Hepatocyte (in vitro differentiated cells): ENCODE data around the gene LYRM9. TPM values are rescaled to one million over a fixed set of nuclear protein-coding genes. Genes with fewer than 3 reads are reported as not detected.
"Not testable (repeated sequence)": the region's sequence is repeated elsewhere in the genome, so short reads cannot be mapped to it uniquely, and the experiment has no call there.

Experiments
- DNase-seq: peaks from one replicate; pipeline ENCODE4 v3.0.0-alpha.2; 2016; ENCODE audit warnings: low spot score
- H2AFZ ChIP-seq: fragments of 200-600 bp; sonication (generic); 2 replicates; pipeline ENCODE4 v1.6.0; 2016; ENCODE audit warnings: antibody characterized with exemption, mild to moderate bottlenecking
- H3K27ac ChIP-seq: fragments of 200-600 bp; sonication (generic); 2 replicates; pipeline ENCODE4 v1.5.1; 2016; ENCODE audit warnings: mild to moderate bottlenecking
- H3K27me3 ChIP-seq: fragments of 200-600 bp; sonication (generic); 2 replicates; pipeline ENCODE4 v1.6.1; 2016
- H3K36me3 ChIP-seq: fragments of 200-600 bp; sonication (generic); replicated peaks from 2 replicates; pipeline ENCODE4 v1.5.1; 2016; ENCODE audit warnings: low read depth; ENCODE audit not compliant: insufficient read depth
- H3K4me1 ChIP-seq: fragments of 200-600 bp; sonication (generic); 2 replicates; pipeline ENCODE4 v1.5.1; 2016; ENCODE audit warnings: mild to moderate bottlenecking, moderate library complexity; ENCODE audit not compliant: insufficient read depth
- H3K4me2 ChIP-seq: fragments of 200-600 bp; sonication (generic); 2 replicates; pipeline ENCODE4 v1.6.0; 2016
- H3K4me3 ChIP-seq: fragments of 200-600 bp; sonication (generic); 2 replicates; pipeline ENCODE4 v1.5.1; 2016; ENCODE audit warnings: mild to moderate bottlenecking
- H3K79me2 ChIP-seq: fragments of 200-600 bp; sonication (generic); 2 replicates; pipeline ENCODE4 v1.6.0; 2017; ENCODE audit warnings: mild to moderate bottlenecking
- H3K9me2 ChIP-seq: fragments of 200-600 bp; sonication (generic); replicated peaks from 2 replicates; pipeline ENCODE4 v1.6.0; 2017; ENCODE audit warnings: mild to moderate bottlenecking; ENCODE audit not compliant: insufficient read depth
- H3K9me3 ChIP-seq: fragments of 200-600 bp; sonication (generic); 2 replicates; pipeline ENCODE4 v1.5.1; 2016; ENCODE audit warnings: low read depth, mild to moderate bottlenecking
- H4K20me1 ChIP-seq: fragments of 200-600 bp; sonication (generic); 2 replicates; pipeline ENCODE4 v1.6.0; 2016; ENCODE audit warnings: mild to moderate bottlenecking; ENCODE audit not compliant: insufficient read depth, poor library complexity, severe bottlenecking
- EZH2 ChIP-seq: fragments of 200-600 bp; sonication (generic); IDR thresholded peaks from 2 replicates; pipeline ENCODE4 v1.6.1; 2016; ENCODE audit warnings: antibody characterized with exemption, mild to moderate bottlenecking, borderline replicate concordance
- EZH2phosphoT487 ChIP-seq: fragments of 200-600 bp; sonication (generic); IDR thresholded peaks from one replicate; pipeline ENCODE4 v1.6.1; 2018; ENCODE audit warnings: antibody characterized with exemption, mild to moderate bottlenecking, low read depth, moderate library complexity; ENCODE audit not compliant: unreplicated experiment, severe bottlenecking
- WGBS: methylation state at CpG from one replicate; pipeline ENCODE4 v1.1.6; 2016; ENCODE audit warnings: low lambda C conversion rate; ENCODE audit errors: missing lambda C conversion rate; 5-methylcytosine and 5-hydroxymethylcytosine counted together
- polyA plus RNA-seq: library from polyadenylated mRNA; unstranded; fragments of >200 nt; fragmentation: Nextera tagmentation; extraction: Ambion mirVana; gene quantifications from 2 replicates; pipeline ENCODE4 v1.2.1, GENCODE V29; 2016
- total RNA-seq: library from RNA; depleted of rRNA; stranded (reverse); fragments of >200 nt; gene quantifications from 2 replicates; pipeline ENCODE4 v1.2.3, GENCODE V29; 2014
- TF ChIP-seq, protein P1 (sequence below): fragments of 200-600 bp; sonication (generic); IDR thresholded peaks from 2 replicates; pipeline ENCODE4 v1.5.1; 2016; ENCODE audit warnings: antibody characterized with exemption, mild to moderate bottlenecking; ENCODE audit not compliant: poor library complexity

The LYRM9 gene
- total and polyA plus RNA-seq, 2 experiments from 2014 or later, result 10.5 to 12.2 TPM

DNA sequence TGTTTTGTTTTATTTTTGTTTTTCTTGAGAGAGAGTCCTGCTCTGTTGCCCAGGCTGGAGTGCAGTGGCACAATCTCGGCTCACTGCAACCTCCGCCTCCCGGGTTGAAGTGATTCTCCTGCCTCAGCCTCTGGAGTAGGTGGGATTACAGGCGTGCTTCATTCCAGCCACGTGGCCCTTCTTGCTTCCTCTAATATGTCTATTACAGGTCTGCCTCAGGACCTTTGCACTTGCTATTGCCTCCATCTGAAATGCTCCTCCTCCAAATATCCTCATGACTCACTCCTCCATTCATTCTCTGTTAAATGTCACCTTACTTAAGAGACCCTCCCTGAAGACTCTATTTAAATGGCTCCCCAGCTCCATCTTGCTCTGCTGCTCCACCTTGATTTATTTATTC, 39.0 kb downstream of the LYRM9 start:
- Histone ChIP-seq H3K4me1 (no peaks in the 10 kb centered on the region), H3K4me2 (no peak overlapping the region), H3K27me3 (no peaks in the 10 kb centered on the region), H3K4me3 (no peak overlapping the region), H2AFZ (no peak overlapping the region), H4K20me1 (no peaks in the 10 kb centered on the region), H3K9me2 (no peaks in the 10 kb centered on the region), H3K36me3 (no peaks in the 10 kb centered on the region), H3K79me2 (no peaks in the 10 kb centered on the region), H3K27ac (no peak overlapping the region), H3K9me3 (no peaks in the 10 kb centered on the region)
- TF ChIP-seq EZH2, result no peak
- DNase-seq, result no peak
- 93% methylated on average over 5 of the region's 5 CpGs for WGBS

DNA sequence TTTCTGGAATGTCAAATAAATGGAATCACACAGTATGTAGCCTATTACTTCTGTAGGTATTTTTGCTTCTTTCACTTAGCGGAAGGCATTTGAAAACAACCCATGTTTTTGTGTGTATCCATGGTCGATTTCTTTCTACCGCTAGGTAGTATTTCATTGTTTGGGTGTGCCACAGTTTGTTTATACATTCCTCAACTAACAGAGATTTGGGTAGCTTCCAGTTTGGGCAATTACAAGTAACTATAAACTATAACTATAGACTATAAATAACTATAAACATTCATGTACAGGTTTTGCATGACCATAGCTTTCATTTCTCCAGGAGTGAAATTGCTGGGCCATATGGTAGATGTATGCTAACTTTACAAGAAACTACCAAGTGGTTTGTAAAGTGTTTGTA, 40.1 kb downstream of the LYRM9 start:
- Histone ChIP-seq H3K4me3 (no peak overlapping the region), H3K4me1 (no peaks in the 10 kb centered on the region), H3K27ac (peak overlapping the region; percentile 9), H2AFZ (no peak overlapping the region), H4K20me1 (no peaks in the 10 kb centered on the region), H3K36me3 (no peaks in the 10 kb centered on the region), H3K79me2 (no peaks in the 10 kb centered on the region), H3K9me2 (no peaks in the 10 kb centered on the region), H3K4me2 (no peak overlapping the region), H3K27me3 (no peaks in the 10 kb centered on the region), H3K9me3 (no peaks in the 10 kb centered on the region)
- TF ChIP-seq EZH2, result no peak
- DNase-seq, result no peak
- 67% methylated on average over 3 of the region's 3 CpGs for WGBS

DNA sequence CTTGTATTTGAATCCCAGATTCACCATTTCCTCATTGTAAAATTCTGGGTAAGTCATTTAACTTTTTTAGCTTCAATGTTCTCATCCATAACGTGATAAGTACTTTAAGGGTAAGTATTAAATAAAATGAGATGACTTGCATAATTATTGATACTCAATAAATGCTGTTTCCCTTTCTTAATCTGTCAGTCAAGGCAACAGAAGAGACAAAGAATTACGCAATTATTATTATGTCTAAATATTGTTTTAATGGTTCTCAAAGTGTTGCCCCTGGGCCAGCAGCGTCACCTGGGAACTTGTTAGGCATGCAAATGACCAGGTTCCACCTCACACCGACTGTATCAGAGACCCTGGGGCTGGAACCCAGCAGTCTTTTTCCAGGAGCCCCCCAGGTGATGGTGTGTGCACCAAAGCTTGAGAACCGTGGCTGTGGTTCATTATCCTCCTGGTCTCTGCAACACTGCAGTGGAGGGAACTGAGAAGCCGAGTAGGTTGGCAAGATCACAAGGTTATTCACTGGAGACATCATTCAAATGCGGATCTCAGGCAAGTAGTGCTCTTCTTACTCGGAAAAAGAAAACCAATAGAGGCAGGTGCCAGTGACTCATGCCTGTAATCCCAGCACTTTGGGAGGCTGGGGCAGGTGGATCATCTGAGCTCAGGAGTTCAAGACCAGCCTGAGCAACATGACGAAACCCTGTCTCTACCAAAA, 43.5 kb downstream of the LYRM9 start:
- 82% methylated on average over 9 of the region's 9 CpGs for WGBS

DNA sequence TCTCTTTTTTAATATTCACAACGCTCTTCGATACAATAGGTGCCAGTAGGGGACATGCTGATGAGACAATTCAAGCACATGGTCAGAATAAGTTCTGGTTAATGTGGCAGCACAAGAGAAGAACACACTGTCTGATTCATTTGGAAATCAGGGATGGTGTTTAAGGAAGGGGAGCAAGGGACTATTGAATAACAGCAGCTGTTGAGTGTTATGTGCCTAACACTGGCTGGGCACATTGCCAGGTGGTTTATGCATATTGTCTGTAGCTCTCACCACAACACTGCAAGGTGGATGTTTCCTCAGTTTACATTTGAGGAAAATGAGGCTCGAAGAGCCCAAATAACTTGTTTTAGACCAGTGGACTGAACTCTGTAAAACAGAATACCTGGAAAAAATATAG, 44.2 kb downstream of the LYRM9 start:
- DNase-seq, result no peak
- no peaks in the 10 kb centered on the region for H3K36me3 ChIP-seq
- no peaks in the 10 kb centered on the region for H4K20me1 ChIP-seq
- 86% methylated on average over 3 of the region's 3 CpGs for WGBS
- H3K9me3 ChIP-seq, result no peaks in the 10 kb centered on the region
- TF ChIP-seq EZH2phosphoT487 (no peak), EZH2 (no peak)
- TF ChIP-seq, protein P1, sequence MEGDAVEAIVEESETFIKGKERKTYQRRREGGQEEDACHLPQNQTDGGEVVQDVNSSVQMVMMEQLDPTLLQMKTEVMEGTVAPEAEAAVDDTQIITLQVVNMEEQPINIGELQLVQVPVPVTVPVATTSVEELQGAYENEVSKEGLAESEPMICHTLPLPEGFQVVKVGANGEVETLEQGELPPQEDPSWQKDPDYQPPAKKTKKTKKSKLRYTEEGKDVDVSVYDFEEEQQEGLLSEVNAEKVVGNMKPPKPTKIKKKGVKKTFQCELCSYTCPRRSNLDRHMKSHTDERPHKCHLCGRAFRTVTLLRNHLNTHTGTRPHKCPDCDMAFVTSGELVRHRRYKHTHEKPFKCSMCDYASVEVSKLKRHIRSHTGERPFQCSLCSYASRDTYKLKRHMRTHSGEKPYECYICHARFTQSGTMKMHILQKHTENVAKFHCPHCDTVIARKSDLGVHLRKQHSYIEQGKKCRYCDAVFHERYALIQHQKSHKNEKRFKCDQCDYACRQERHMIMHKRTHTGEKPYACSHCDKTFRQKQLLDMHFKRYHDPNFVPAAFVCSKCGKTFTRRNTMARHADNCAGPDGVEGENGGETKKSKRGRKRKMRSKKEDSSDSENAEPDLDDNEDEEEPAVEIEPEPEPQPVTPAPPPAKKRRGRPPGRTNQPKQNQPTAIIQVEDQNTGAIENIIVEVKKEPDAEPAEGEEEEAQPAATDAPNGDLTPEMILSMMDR, result no peak
- no peak overlapping the region for H3K4me3 ChIP-seq
- H3K27me3 ChIP-seq, result no peaks in the 10 kb centered on the region
- no peak overlapping the region for H3K4me2 ChIP-seq
- no peak overlapping the region for H3K27ac ChIP-seq
- no peaks in the 10 kb centered on the region for H3K9me2 ChIP-seq
- H2AFZ ChIP-seq, result no peak overlapping the region
- H3K4me1 ChIP-seq, result no peaks in the 10 kb centered on the region
- H3K79me2 ChIP-seq, result no peaks in the 10 kb centered on the region

More for the DNA sequence above, 43.5 kb downstream of the LYRM9 start:
- H3K9me3 ChIP-seq, result no peaks in the 10 kb centered on the region
- TF ChIP-seq EZH2 (no peak), EZH2phosphoT487 (no peak)
- TF ChIP-seq, protein P1, result no peak
- no peak for DNase-seq
- H2AFZ ChIP-seq, result no peak overlapping the region
- no peaks in the 10 kb centered on the region for H4K20me1 ChIP-seq
- H3K4me1 ChIP-seq, result no peaks in the 10 kb centered on the region
- H3K9me2 ChIP-seq, result no peaks in the 10 kb centered on the region
- no peaks in the 10 kb centered on the region for H3K79me2 ChIP-seq
- no peaks in the 10 kb centered on the region for H3K36me3 ChIP-seq
- no peak overlapping the region for H3K4me2 ChIP-seq
- H3K27ac ChIP-seq, result no peak overlapping the region
- H3K4me3 ChIP-seq, result no peak overlapping the region
- no peaks in the 10 kb centered on the region for H3K27me3 ChIP-seq

DNA sequence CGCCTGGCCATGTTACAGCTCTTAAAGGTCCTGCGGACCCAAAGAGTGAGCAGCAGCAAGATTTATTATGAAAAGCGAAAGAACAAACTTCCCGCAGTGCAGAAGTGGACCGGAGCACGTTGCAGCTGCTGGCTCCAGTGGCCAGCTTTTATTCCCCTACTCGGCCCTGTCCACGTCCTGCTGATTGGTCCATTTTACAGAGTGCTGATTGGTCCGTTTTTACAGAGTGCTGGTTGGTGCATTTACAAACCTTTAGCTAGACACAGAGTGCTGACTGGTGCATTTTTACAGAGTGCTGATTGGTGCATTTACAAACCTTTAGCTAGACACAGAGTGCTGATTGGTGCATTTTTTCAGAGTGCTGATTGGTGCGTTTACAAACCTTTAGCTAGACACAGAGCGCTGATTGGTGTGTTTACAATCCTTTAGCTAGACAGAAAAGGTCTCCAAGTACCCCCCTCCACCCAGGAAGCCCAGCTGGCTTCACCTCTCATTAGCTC, 46.3 kb downstream of the LYRM9 start:
- not testable (repeated sequence) for H3K79me2 ChIP-seq, H2AFZ ChIP-seq, H3K9me3 ChIP-seq, H3K4me1 ChIP-seq, H3K36me3 ChIP-seq, DNase-seq, H3K27me3 ChIP-seq, H4K20me1 ChIP-seq, H3K27ac ChIP-seq, H3K9me2 ChIP-seq, H3K4me3 ChIP-seq, H3K4me2 ChIP-seq
- WGBS, result 85% methylated on average over 11 of the region's 11 CpGs
